HG02798 (cell line): ENCODE data around the gene FXYD1.

Experiments used
- ATAC-seq: cut with Tn5 transposase; IDR thresholded peaks from one replicate; pipeline ENCODE4 v1.9.1; 2021; ENCODE audit warnings: mild to moderate bottlenecking; ENCODE audit not compliant: unreplicated experiment, poor library complexity

FXYD1 gene

GRCh38 chr19:35156673-35157014 lies 18.0 kb downstream of the FXYD1 start:
- ATAC-seq = no peak

DNA sequence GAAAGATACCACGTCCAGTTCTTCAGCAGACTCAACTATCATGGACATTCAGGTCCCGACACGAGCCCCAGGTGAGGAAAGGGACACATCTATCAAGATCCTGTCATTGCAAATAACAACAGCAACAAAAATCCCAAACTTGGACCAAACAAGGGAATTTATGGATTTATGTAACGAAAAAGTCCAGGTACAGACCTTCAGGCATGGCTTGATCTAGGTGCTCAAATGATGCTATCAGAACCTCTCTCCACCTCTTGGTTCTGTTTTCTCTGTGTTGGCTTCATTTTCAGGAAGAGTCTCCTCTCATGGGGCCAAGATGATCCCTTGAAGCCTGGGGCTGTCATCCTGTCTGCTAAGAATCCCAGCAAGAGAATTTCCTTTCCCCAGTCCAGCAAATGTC lies 18.8 kb downstream of the FXYD1 start:
- ATAC-seq = no peak

GRCh38 chr19:35159606-35160005 lies 21.0 kb downstream of the FXYD1 start:
- no peak for ATAC-seq

- no peak for ATAC-seq
These were observed 22.2 kb downstream of the FXYD1 start for GRCh38 chr19:35160629-35161433.

- no peak for ATAC-seq
These were observed 22.8 kb downstream of the FXYD1 start for GRCh38 chr19:35161434-35161743.

DNA sequence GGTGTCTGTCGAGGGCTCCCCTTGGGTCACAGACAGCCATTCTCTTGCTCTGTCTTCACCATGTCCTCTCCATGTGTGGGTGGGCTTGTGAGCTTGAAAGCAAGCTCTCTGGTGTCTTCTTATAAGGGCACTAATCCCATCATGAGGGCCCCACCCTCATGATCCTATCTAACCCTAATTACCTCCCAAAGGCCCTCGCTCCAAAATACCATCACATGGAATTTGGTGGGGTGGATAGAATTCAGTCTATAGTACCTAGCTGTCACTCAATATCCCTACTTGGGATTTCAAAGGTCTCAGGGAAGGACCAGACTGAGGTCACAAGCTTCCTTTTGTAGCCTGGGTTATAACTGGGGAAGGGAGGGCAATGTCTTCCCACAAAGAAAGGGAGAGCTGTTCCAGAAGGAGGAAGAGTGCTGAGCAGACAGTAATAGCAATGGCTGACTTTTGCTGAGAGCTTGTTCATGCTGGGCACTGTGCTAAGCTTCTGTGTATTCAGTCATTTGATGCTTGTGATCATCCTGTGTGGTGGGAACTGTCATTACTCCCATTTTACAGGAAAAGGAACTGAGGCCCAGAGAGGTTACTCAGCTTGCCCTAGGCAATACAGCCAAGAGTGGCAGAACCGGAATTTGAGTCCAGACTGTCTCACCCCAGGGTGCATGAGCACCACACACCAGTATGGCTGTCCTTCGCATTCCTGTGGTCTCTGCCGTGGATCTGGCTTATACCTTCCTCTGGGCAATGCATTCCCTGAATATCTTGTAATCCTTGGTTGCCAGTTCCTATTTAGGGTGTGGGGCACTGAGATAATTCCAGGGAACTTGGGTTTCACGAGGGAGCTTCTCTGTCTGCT lies 24.1 kb downstream of the FXYD1 start:
- no peak for ATAC-seq

DNA sequence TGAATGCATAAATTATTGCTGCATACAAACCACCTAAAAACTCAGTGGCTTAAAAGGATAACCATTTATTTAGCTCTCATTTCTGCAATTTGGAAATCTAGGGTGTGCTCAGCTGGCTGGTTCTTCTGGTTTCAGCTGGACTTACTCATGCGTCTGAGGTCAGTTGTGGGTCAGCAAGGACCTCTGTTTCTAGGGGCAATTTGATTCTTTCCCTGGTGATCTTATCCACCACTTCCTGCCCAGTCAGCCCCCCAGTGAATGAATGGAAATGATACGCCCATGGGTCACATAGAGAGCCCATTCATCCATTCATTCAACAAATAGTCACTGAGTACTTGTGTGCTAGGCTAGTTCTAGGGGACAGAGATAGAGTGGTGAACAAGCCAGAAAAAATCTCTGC lies 25.8 kb downstream of the FXYD1 start:
- no peak for ATAC-seq

- ATAC-seq = no peak
These were observed 26.8 kb downstream of the FXYD1 start for GRCh38 chr19:35165200-35166058.

- no peak for ATAC-seq
These were observed 27.8 kb downstream of the FXYD1 start for GRCh38 chr19:35166100-35167063.

DNA sequence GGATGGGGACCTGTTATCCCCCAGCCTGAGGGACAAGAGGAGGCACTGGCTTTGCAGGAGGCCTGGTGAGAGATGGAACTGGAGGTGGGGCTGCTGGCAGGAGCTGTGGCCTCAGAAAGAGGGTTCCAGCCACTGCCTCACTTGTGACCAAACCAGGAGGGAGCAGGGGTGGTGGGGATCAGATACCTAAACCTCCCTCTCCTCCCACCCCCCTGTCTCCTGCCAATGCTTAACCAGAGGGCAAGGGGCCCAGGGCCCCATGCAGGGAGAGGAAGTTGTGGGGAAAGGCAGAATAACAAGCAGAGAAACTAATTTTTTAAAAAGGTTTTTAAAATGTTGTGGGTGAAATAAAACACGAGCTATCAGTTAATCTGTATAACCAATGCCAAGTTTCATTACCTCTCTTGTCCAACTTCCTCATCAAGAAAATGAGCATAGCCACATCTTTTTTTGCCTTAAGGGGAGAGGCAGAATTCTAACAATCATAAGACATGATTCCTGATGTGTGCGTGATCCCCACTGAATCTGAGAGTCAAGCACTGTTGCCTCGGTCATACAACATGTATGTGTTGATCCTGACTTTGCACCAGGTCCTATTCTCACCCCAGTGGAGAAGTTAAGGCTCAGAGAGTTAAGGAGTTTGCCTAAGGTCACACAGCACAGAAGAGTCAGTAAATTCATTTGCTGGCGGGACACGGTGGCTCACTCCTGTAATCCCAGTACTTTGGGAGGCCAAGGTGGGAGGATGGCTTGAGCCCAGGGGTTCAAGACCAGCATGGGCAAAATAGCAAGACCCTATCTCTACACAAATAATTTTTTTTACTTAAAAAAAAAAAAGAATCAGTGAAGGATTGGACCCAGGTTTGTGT lies 28.9 kb downstream of the FXYD1 start:
- no peak for ATAC-seq

DNA sequence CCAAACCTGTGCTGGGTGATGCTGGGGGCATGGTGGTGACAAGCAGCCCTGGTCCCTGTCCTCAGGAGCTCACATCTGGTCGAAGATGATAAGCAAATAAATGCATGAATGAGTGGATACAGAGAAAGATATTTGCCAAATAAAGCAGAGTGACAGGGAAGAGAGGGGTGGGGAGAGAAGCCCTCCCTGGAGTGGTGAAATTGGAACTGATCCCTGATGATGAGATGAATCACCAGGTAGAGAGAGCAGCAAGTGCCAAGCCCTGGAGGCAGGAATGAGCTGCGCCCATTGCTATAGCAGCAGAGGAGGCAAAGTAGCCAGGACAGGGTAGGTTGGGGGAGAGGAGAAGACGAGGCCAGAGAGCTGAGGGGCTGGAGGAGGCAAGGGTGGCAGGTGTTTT lies 29.6 kb downstream of the FXYD1 start:
- ATAC-seq = no peak

GRCh38 chr19:35169221-35169995 lies 30.8 kb downstream of the FXYD1 start:
- ATAC-seq = no peak

- ATAC-seq = no peak
These were observed 31.9 kb downstream of the FXYD1 start for GRCh38 chr19:35170359-35171061.

DNA sequence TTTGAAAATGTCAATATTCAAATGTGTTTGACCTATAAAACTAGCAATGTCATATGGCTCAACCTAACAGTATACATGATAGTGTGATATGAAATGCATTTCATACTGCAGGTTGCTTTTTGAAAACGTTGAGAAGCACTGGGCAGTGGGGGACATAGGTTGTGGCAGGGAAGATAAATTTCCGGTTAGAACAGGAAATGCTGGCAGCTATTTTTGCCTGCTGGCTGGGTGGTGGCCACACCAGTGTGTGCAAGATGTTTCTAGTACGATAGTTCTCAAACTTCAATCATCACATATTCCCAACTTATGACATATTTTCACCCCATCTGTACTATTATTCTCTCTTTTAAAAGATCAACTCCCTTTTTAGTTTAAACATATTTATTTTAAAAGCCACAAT lies 33.1 kb downstream of the FXYD1 start:
- ATAC-seq = no peak

DNA sequence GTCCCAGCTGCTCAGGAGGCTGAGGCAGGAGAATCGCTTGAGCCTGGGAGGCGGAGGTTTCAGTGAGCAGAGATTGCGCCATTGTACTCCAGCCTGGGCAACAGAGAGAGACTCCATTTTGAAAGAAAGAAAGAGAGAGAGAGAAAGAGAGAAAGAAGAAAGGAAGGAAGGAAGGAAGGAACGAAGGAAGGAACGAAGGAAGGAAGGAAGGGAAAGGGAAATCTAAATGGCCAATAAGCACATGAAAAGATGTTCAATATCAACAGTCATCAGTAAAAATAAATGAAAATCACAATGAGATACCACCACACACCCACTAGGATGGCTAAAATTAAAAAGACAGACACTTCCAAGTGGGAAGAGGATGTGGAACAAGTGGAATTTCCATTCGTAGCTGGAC lies 35.6 kb downstream of the FXYD1 start:
- no peak for ATAC-seq

GRCh38 chr19:35176181-35176570 lies 37.6 kb downstream of the FXYD1 start:
- ATAC-seq = no peak

DNA sequence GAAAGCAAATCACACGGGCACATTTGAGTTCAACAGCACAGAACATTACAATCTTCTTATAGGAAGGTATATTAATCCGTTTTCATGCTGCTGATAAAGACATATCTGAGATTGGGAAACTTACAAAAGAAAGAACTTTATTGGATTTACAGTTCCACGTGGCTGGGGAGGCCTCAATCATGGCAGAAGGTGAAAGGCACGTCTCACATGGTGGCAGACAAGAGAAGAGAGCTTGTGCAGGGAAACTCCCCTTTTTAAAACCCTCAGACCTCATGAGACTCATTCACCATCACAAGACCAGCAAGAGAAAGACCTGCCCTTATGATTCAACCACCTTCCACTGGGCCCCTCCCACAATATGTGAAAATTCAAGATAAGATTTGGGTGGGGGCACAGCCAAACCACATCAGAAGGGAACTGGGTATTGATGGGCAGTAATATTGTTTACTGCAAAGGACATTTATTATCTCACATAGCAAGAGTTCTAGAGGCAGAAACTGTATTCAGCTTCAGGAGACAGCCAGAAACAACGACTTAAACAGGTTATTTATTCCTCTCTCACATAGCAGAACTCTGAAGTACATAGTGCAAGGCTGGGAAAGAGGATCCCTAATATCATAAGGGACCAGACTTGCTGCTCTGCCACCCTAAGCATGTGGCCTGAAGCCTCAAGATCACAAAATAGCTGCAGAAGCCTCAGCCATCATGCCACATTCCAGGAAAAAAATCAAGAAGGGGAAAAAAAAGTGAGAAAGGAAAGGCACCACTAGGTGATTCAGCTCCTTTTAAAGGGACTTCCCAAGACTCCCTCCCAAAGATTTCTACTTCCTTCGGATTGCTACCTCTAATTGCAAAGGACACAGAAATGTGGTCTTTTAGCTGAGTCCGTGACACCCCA lies 39.0 kb downstream of the FXYD1 start:
- ATAC-seq = no peak
